ENCODE measurements around the gene IFNB1.
A peak's percentile ranks its signal among the peaks of the same experiment; 100 is the strongest.

IFNB1 gene

GRCh38 chr9:21070906-21071305, 6.8 kb downstream of the IFNB1 start:
- no peak for DNase-seq (ENCODE audit: low read depth in 4 of 4, low spot score in 1 of 4)

GRCh38 chr9:21070171-21070571, 7.6 kb downstream of the IFNB1 start:
- no peak for DNase-seq (ENCODE audit: low read depth in 4 of 4, low spot score in 1 of 4)

GRCh38 chr9:21060919-21061561, 16.7 kb downstream of the IFNB1 start:
- DNase-seq (ENCODE audit: low read depth in 4 of 4, low spot score in 1 of 4): no peak

GRCh38 chr9:21056931-21057330, 20.8 kb downstream of the IFNB1 start:
- no peak for DNase-seq (ENCODE audit: low read depth in 4 of 4, low spot score in 1 of 4)

- DNase-seq (ENCODE audit: low read depth in 4 of 4, low spot score in 1 of 4): no peak
These were observed 23.9 kb downstream of the IFNB1 start for GRCh38 chr9:21053851-21054250.

GRCh38 chr9:21047281-21047691, 30.5 kb downstream of the IFNB1 start:
- no peak for DNase-seq (ENCODE audit: low read depth in 4 of 4, low spot score in 1 of 4)

GRCh38 chr9:21043841-21044240, 33.9 kb downstream of the IFNB1 start:
- no peak for DNase-seq (ENCODE audit: low read depth in 4 of 4, low spot score in 1 of 4)

- DNase-seq (ENCODE audit: low read depth in 4 of 4, low spot score in 1 of 4): no peak
These were observed 35.3 kb downstream of the IFNB1 start for GRCh38 chr9:21042466-21042865.

GRCh38 chr9:21039302-21039701, 38.4 kb downstream of the IFNB1 start:
- DNase-seq (ENCODE audit: low read depth in 4 of 4, low spot score in 1 of 4): no peak

- no peak for DNase-seq (ENCODE audit: low read depth in 4 of 4, low spot score in 1 of 4)
These were observed 40.5 kb downstream of the IFNB1 start for GRCh38 chr9:21037278-21037677.

GRCh38 chr9:21031808-21032183, 45.9 kb downstream of the IFNB1 start:
- no peak for DNase-seq (ENCODE audit: low read depth in 4 of 4, low spot score in 1 of 4)

GRCh38 chr9:21031091-21031807, 46.5 kb downstream of the IFNB1 start, which contains the start of gene HACD4:
TSS of gene HACD4 (minus strand) at chr9:21031640. CDS start at chr9:21031590, 50 bp downstream.
- DNase-seq (ENCODE audit: low read depth in 4 of 4, low spot score in 1 of 4): peak; percentile 16 to 51 (median 28)

GRCh38 chr9:21030389-21031035, 47.2 kb downstream of the IFNB1 start:
- DNase-seq (ENCODE audit: low read depth in 4 of 4, low spot score in 1 of 4): peak in 2 of 4 experiments; percentile 2 to 5

- DNase-seq (ENCODE audit: low read depth in 4 of 4, low spot score in 1 of 4): no peak
These were observed 48.1 kb downstream of the IFNB1 start for GRCh38 chr9:21029661-21030060.

- DNase-seq (ENCODE audit: low read depth in 4 of 4, low spot score in 1 of 4): no peak
These were observed 49.3 kb downstream of the IFNB1 start for GRCh38 chr9:21028466-21028865.

GRCh38 chr9:21027295-21027694, 50.4 kb downstream of the IFNB1 start:
- no peak for DNase-seq (ENCODE audit: low read depth in 4 of 4, low spot score in 1 of 4)

Measured in stimulated activated CD4-positive, alpha-beta T cell treated with anti-CD3 and anti-CD28 coated beads, Interleukin-1b, Interleukin-23, amount 100 ng/mL, for 24 hours (primary cell).